Stomach (tissue), 9 donors: ENCODE results near the gene AUNIP. TPM values are rescaled to one million over a fixed set of nuclear protein-coding genes. Genes with fewer than 3 reads are reported as not detected.

ENCODE experiments used
- DNase-seq, 2 donors: peaks; one replicate each; pipeline versions ENCODE4 v3.0.0 to v3.0.0-alpha.2; 2013 to 2019
- H3K27ac ChIP-seq, 5 donors: fragments of 200-600 bp in 4 of 5; sonication (generic) in 4 of 5; one replicate each; pipeline ENCODE4 v1.5.1; 2013 to 2019; ENCODE audit warnings: mild to moderate bottlenecking in 1 of 5, moderate library complexity in 1 of 5
- H3K27me3 ChIP-seq, 3 donors: fragments of 200-600 bp; sonication (generic); one replicate each; pipeline ENCODE4 v1.5.1; 2017 to 2019; ENCODE audit warnings: mixed run types in 1 of 3
- H3K36me3 ChIP-seq, 4 donors: fragments of 200-600 bp; sonication (generic); 1 replicate in 3 of 4; 2 replicates in 1 of 4; pipeline ENCODE4 v1.5.1; 2016 to 2019
- H3K4me1 ChIP-seq, 4 donors: fragments of 200-600 bp; sonication (generic); one replicate each; pipeline ENCODE4 v1.5.1; 2016 to 2019
- H3K4me3 ChIP-seq, 4 donors: fragments of 200-600 bp; sonication (generic) in 3 of 4; one replicate each; pipeline ENCODE4 v1.5.1; 2016 to 2019; ENCODE audit warnings: mild to moderate bottlenecking in 1 of 4
- H3K9me3 ChIP-seq, 4 donors: fragments of 200-600 bp; sonication (generic); one replicate each; pipeline ENCODE4 v1.5.1; 2016 to 2019
- EP300 ChIP-seq: sonication (generic); formaldehyde crosslinking; IDR thresholded peaks from one replicate; pipeline ENCODE4 v1.6.1; 2017; ENCODE audit warnings: antibody characterized with exemption
- POLR2A ChIP-seq, 4 donors: fragments of 450-650 bp; IDR thresholded peaks; one replicate each; pipeline ENCODE4 v1.6.1; 2016; ENCODE audit warnings: antibody characterized with exemption in 4 of 4, control low read depth in 2 of 4, mild to moderate bottlenecking in 1 of 4, moderate library complexity in 1 of 4
- POLR2AphosphoS5 ChIP-seq, 3 donors: sonication (generic); formaldehyde crosslinking; IDR thresholded peaks; one replicate each; pipeline ENCODE4 v1.6.1; 2016; ENCODE audit warnings: antibody characterized with exemption in 3 of 3
- WGBS, 5 donors: extraction: QIAGEN DNeasy Blood & Tissue Kit in 3 of 5; methylation state at CpG; one replicate each; pipeline versions ENCODE4 v1.1.5 to v1.1.7; 2013 to 2018; 5-methylcytosine and 5-hydroxymethylcytosine counted together
- intact Hi-C: fragments of 100-400 bp; cut with DNase I; formaldehyde crosslinking; loops from one replicate; pipeline ENCODE4 v1.15.1; 2023; ENCODE audit warnings: low total_unique reads
- polyA plus RNA-seq, 3 donors: library from polyadenylated mRNA; stranded (reverse); fragments of 200-250 nt; gene quantifications; one replicate each; pipeline ENCODE4 v1.2.3, GENCODE V29; 2013
- total RNA-seq, 5 donors: library from RNA; depleted of rRNA; stranded (reverse); fragments of >200 nt; gene quantifications; one replicate each; pipeline versions ENCODE4 v1.1.0 to v1.2.3, GENCODE V29; 2014 to 2016
- TF ChIP-seq, protein P1 (sequence below), 7 experiments: fragments of 450-650 bp in 4 of 7; fragments of 200-600 bp in 3 of 7; sonication (generic) in 3 of 7; IDR thresholded peaks; one replicate each; pipeline ENCODE4 v1.5.1; 2016 to 2019; ENCODE audit warnings: antibody characterized with exemption in 7 of 7, control low read depth in 2 of 7, mild to moderate bottlenecking in 1 of 7
- donor health status: healthy with polysubstance abuse.
- donor health status: Bipolar disorder and iron deficiency.
- donor health status: healthy.

The AUNIP gene
- total and polyA plus RNA-seq, 8 donors, result 0.68 to 2.8 (median 1.00) TPM; not detected in 3

- no peak for DNase-seq
- Histone ChIP-seq H3K36me3 (peaks cover 0 to 24% (median 15%) of the 10 kb centered on the region in 4 donors), H3K27me3 (no peaks in the 10 kb centered on the region), H3K27ac (peak overlapping the region in 2 of 5 donors; percentile 26 to 35), H3K9me3 (no peaks in the 10 kb centered on the region), H3K4me1 (peaks cover 27 to 50% (median 31%) of the 10 kb centered on the region in 4 donors), H3K4me3 (no peak overlapping the region)
- whole genome bisulfite sequencing, 5 donors, result 92 to 100% (median 95%) methylated on average over 3 of the region's 3 CpGs
- intact Hi-C loops, result no loop called here
- TF ChIP-seq POLR2AphosphoS5 (IDR thresholded peaks at IDR 0.05) (no peak), EP300 (no peak), POLR2A (IDR thresholded peaks at IDR 0.05) (no peak)
- TF ChIP-seq, protein P1, sequence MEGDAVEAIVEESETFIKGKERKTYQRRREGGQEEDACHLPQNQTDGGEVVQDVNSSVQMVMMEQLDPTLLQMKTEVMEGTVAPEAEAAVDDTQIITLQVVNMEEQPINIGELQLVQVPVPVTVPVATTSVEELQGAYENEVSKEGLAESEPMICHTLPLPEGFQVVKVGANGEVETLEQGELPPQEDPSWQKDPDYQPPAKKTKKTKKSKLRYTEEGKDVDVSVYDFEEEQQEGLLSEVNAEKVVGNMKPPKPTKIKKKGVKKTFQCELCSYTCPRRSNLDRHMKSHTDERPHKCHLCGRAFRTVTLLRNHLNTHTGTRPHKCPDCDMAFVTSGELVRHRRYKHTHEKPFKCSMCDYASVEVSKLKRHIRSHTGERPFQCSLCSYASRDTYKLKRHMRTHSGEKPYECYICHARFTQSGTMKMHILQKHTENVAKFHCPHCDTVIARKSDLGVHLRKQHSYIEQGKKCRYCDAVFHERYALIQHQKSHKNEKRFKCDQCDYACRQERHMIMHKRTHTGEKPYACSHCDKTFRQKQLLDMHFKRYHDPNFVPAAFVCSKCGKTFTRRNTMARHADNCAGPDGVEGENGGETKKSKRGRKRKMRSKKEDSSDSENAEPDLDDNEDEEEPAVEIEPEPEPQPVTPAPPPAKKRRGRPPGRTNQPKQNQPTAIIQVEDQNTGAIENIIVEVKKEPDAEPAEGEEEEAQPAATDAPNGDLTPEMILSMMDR (IDR thresholded peaks at IDR 0.05), result no peak
Observed at GRCh38 chr1:25864434-25864833, 5.2 kb upstream of the AUNIP start.

GRCh38 chr1:25863486-25864262 is 4.4 kb upstream of the AUNIP start:
- no peaks in the 10 kb centered on the region for H3K27me3 ChIP-seq
- intact Hi-C loops, result no loop called here
- H3K4me3 ChIP-seq, result no peak overlapping the region
- no peaks in the 10 kb centered on the region for H3K9me3 ChIP-seq
- no peak for DNase-seq
- 85 to 90% (median 87%) methylated on average over 22 to 25 of the region's 25 CpGs for WGBS, 5 donors
- no peak for TF ChIP-seq EP300
- TF ChIP-seq, protein P1 (IDR thresholded peaks at IDR 0.05), result peak in 1 of 7 experiments; percentile 19
- H3K36me3 ChIP-seq, result peaks cover 0 to 19% (median 14%) of the 10 kb centered on the region in 4 donors
- peak overlapping the region in 3 of 5 donors; percentile 19 to 35 (median 26) for H3K27ac ChIP-seq
- peaks cover 30 to 49% (median 37%) of the 10 kb centered on the region in 4 donors for H3K4me1 ChIP-seq

DNA sequence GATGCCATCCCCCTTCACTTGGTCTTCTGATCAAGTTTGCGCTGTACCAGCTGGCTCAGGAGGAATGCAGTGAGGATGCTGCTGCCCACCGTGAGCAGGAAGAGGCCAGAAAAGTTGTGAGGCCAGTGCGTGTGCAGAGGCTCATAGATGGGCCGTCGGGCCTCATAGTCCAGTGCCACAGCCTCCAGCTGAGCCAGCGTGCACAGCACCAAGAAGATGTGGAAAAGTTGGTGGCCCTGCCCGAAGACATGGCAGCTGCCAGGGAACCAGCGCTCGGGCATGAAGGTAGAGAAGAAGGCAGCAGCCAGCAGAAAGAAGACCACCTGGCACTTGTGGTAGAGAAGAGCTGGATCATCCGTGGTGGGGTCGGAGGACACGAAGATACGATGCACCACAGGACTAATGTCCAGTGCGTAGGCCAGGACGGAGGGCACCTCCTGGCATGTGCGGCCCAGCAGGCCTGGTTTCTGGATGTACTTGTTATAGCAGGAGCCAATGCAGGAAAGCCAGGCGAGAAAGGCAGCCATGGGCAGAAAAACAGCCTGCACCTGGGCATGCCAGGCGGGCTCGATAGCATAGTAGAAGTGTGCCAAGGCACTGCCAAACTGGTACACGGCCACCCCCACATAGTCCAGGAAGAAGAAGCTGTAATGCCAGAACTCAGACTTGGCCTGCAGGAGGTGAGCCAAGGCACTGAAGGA is 3.7 kb upstream of the AUNIP start:
- TF ChIP-seq, protein P1 (IDR thresholded peaks at IDR 0.05), result no peak
- no peak for TF ChIP-seq POLR2A (IDR thresholded peaks at IDR 0.05)
- TF ChIP-seq EP300, result no peak
- no peak for TF ChIP-seq POLR2AphosphoS5 (IDR thresholded peaks at IDR 0.05)
- intact Hi-C loops, result no loop called here
- Histone ChIP-seq H3K4me1 (peaks cover 27 to 46% (median 34%) of the 10 kb centered on the region in 4 donors), H3K27me3 (no peaks in the 10 kb centered on the region), H3K4me3 (no peak overlapping the region), H3K9me3 (no peaks in the 10 kb centered on the region), H3K36me3 (peaks cover 0 to 19% (median 14%) of the 10 kb centered on the region in 4 donors), H3K27ac (peak overlapping the region in 3 of 5 donors; percentile 7 to 38 (median 35))
- 78 to 89% (median 80%) methylated on average over 17 to 20 of the region's 20 CpGs for WGBS, 5 donors
- peak in 1 of 2 donors; percentile 69 for DNase-seq
